Vagina (tissue), 2 donors: ENCODE results near the gene RANBP17.

Source experiments
- CTCF ChIP-seq, 3 experiments: fragments of 450-650 bp in 2 of 3; fragments of 200-600 bp in 1 of 3; sonication (generic) in 1 of 3; IDR thresholded peaks; one replicate each; pipeline ENCODE4 v1.5.1; 2017 to 2019; ENCODE audit warnings: antibody characterized with exemption in 3 of 3, mild to moderate bottlenecking in 2 of 3, moderate library complexity in 2 of 3
- POLR2A ChIP-seq, 2 donors: fragments of 450-650 bp; IDR thresholded peaks; one replicate each; pipeline ENCODE4 v1.6.1; 2017; ENCODE audit warnings: antibody characterized with exemption in 2 of 2, mild to moderate bottlenecking in 2 of 2, moderate library complexity in 2 of 2

- TF ChIP-seq CTCF (IDR thresholded peaks at IDR 0.05) (no peak), POLR2A (IDR thresholded peaks at IDR 0.05) (no peak)
These were observed 460.7 kb downstream of the RANBP17 start for GRCh38 chr5:171322527-171322926.
